ENCODE data around the gene ACOT7. TPM values are rescaled to one million over a fixed set of nuclear protein-coding genes. Genes with fewer than 3 reads are reported as not detected.

Gene ACOT7
- total RNA-seq, 1 experiment from 2014 or later = 94.4 TPM

DNA sequence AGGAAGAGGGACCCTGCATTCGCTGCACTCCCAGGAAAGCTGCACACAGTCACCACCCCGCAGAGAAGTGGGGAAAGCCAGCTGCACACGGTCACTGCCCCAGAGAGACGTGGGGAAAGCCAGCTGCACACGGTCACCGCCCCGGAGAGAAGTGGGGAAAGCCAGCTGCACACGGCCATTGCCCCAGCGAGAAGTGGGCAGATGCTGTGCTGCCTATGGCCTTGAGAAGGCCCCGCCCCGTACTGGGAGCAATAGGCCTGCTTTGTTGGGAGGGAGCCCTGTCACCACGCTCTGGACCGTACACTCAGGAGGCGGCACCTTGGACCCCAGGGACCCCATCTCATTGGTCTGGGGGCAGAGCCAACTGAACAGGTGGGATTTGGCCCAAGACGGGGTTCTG lies 128.4 kb downstream of the ACOT7 start:
- no peak for DNase-seq (ENCODE audit: low spot score)
- in situ Hi-C loops (cut with HindIII; ENCODE audit: low sequenced_read_pairs) = no loop called here

DNA sequence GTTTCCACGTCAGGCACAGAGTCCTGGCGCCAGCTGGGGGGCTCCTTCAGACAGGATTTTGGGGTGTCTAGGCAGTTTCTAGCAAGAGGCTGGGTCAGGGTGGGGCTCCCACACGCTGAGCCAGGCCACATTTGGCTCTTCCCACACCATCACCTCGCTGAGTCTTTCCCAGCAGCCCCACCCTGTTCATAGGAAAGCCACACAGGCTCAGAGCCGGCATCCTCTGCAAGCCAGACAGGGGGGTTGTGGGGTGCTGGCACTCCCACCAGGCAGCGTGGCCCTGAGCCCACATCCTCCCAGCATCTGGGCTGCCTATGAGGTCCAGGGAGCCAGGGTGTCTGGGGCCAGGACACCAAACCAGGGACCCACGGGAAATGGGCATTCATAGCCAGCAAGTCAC lies 129.9 kb downstream of the ACOT7 start:
- no peak for DNase-seq (ENCODE audit: low spot score)
- in situ Hi-C loops (cut with HindIII; ENCODE audit: low sequenced_read_pairs) = no loop called here

DNA sequence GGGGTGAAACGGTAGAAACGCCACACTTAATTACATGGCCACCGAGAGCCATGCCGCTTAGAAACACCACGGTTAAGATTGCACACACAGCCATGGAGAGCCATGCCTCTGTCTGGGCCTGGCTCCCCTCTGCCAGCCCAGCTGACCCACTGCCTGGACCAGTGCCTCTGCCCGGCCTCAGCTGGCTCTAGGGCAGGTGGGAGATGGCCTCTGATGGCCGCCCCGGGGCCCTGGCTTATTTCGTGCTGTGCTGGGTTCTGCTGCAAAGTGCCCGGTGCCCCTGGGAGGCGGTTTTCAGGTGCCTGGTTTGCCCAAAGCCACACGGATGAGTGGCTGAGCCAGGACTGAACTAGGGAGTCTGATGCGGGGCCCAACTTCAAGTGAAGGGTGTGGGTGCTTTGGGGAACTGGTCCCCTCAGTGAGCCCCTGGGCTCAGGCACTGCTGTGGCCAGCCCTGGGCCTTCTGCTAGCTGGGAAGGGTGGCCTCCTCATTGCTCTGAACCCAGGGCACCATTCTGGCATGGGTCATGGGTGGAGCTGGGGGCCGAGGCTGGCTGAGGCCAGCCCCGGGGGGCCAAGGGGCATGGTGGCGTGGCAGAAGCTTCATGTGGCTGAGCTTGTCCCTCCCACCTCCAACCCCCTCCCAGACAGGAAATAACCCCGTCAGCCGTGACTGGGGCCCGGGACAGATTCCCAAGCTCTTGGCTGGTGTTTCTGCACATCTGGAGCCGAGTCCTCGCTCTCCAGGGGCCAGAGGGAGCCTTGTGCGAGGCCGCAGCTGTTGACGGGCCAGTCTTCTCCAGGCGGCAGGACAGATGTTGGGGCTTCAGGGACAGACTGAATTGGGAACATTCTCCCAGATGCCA lies 130.8 kb downstream of the ACOT7 start:
- in situ Hi-C loops (cut with HindIII; ENCODE audit: low sequenced_read_pairs) = no loop called here
- DNase-seq (ENCODE audit: low spot score) = no peak

DNA sequence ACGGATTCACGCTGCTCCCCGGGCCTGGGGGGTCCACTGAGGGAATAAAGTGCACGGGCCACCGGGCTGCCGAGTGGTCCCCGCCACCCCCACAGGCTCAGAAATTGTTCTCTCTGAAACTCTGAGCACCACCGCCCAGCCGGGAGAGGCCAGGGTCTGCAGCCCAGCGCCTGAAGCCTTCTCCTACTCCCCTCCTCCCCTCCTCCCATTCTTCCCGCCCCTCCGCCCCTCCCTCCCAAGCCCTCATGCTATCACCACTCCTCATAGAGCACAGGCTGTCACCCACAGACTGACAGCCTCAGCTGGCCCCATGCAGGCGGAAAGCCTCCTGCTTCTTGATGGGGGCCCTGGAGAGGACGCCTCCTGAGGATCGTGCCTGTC lies 132.0 kb downstream of the ACOT7 start:
- DNase-seq (ENCODE audit: low spot score) = no peak
- in situ Hi-C loops (cut with HindIII; ENCODE audit: low sequenced_read_pairs) = no loop called here

DNA sequence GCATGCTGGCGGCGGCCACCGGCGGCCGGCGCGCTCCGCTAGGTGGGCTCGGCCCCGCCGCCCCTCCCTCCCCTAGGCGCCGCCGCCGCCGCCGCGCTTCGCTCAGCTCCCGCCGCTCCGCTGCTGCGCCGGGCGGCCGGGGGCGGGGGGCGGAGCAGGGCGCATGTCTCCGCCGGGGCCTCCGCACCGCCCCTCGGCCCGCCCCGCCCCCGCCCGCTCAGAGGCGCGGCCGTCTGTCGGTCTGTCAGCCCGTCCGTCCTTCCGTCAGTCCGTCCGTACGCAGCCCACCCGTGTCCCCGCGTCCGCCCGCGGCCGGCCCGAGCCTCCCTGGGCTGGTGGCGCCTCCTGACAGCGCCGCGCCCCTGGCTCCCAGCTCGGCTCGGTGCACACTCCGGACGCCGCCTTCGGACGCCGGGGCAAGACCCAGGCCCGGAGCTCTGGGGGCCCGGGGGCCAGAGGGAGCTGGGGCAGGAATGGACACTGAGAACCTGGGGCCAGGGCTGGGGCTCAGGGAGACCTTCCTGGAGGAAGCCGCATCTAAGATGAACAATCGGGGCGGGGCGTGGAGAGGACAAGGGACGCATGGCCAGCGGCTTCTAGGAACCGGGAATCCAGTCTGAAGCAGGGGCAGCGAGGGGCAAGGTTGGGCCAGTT lies 132.5 kb downstream of the ACOT7 start, which contains the start of gene GPR153:
GPR153 (minus strand) TSS at position 138 of the 654 bp plus-strand sequence. CDS start 6,193 bp downstream, outside the sequence.
- DNase-seq (ENCODE audit: low spot score) = no peak
- in situ Hi-C loops (cut with HindIII; ENCODE audit: low sequenced_read_pairs) = no loop called here

DNA sequence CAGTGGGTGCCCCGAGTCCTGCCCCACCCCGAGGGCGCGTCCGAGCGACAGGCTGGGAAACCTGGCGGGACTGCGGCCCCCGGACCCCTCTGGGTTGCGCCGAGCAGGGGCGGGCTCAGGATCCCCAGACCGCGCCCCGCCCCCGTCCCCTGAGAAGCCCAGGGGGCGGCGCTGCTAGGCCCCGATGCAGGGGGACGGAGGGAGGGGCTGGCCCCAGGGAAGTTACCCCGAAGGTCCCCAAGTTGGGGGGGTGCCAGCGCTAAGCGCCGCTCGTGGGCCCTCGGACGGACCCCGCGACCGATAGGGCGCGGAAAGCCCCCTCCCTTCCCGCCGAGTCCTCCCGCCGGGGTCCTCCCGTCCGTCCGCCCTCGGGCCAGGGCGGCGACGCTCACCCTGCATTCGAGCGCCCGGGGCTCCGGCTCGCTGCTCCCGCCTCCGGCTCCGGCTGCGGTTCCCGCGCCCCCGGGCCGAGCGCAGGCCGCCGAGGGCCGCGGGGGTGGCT lies 133.1 kb downstream of the ACOT7 start:
- in situ Hi-C loops (cut with HindIII; ENCODE audit: low sequenced_read_pairs) = no loop called here
- no peak for DNase-seq (ENCODE audit: low spot score)

DNA sequence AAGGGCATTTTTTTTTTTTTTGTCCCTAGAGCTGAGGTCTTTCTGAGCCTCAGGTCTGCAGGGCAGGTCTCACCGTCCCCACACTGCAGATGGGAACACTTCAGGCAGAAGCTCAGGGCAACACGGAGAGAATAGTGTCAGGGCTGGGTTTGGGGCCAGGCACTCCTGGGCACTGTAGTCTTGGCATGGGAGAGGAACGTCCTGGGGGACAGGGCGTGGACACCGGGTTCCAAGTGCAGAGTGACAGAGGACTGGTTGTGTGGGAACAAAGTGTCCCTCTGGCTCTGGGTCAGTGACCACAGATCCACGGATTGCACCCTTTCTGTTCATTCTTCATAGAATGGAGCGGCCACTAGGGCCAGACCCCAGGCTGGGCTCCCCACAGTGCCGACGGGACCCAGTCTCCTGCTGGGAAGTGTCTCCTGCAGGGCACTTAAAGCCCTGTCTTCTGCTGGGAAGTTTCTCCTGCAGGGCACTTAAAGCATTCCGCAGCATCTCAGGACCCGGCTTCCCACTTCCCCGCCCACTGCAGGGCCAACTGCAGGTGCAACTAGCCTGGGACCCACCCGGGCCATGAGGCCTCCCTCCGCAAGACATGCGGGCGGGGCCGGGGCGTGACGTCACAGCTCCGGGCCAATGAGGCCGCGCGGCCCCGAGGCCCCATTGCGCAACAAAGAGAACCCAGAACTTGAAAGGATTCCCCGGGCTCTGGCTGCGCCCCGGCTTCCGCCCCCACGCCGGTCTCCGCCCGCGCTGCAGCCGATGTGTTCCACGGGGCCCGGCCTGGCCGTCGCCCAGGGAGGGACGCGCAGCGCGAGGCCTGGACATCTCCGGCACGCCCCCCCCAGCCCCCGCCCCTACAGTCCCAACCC lies 133.8 kb downstream of the ACOT7 start:
- in situ Hi-C loops (cut with HindIII; ENCODE audit: low sequenced_read_pairs) = no loop called here

DNA sequence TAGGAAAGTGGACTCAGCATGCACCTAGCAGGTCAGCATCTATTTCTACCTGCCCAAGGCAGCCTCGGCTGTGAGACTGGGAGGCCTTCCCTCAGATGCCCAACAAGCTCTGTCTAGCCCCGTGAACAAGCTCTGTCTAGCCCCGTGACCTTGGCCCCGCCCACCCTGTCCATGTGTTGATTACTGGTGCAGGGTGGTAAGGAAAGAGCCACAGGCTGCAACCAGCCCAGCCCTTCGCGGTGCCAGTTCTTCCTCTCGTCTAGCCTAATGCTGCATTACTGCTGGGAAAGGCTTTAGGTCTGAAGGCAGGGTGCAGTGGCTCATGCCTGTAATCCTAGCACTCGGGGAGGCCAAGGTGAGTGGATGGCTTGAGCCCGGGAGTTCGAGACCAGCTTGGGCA lies 134.9 kb downstream of the ACOT7 start:
- in situ Hi-C loops (cut with HindIII; ENCODE audit: low sequenced_read_pairs) = no loop called here
- DNase-seq (ENCODE audit: low spot score) = no peak

More for the DNA sequence above, 133.8 kb downstream of the ACOT7 start:
- DNase-seq (ENCODE audit: low spot score) = peak; percentile 36

DNA sequence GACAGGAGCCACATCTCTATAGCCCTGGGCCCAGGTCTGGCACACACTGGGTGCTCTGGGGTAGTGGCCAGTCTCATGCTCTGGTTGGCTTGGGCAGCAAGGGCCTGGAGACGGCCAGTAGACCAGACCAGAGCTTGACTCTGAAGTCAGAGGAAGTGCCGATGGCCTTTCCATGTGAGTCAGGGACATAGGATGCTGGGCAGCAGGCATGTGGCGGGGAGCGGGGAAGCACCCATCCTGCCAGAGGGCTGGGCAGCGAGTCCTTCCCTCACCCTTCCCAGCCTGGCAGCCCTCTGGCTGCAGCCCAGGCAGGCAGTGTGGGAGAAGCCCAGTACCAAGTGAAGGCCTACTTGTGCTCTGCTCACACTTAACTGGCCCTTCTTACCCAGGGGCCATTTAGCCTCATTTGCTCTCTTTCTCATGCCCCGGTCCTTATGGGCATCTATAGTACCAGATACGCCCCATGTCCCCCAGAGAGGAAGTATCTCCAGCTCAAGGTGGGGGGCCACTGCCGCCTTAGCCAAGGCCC lies 136.0 kb downstream of the ACOT7 start:
- no peak for DNase-seq (ENCODE audit: low spot score)

DNA sequence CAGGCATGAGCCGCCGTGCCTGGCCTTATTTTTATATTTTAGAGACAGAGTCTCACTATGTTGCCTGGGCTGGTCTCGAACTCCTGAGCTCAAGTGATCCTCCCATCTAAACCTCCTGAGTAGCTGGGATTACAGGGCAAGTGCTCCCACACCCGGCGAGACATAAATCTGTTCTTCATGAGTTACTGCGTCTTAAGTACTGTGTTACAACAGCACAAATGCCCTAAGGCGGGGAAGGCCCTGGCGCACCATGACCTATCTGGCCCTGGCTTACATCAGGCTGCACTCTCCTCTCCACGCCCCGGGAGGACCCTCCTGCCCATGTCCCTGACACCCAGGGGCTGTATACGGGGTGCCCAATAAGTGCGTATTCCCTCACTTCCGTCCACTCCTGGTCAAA lies 136.9 kb downstream of the ACOT7 start:
- no peak for DNase-seq (ENCODE audit: low spot score)
- in situ Hi-C loops (cut with HindIII; ENCODE audit: low sequenced_read_pairs) = no loop called here

More for the DNA sequence above, 136.0 kb downstream of the ACOT7 start:
- in situ Hi-C loops (cut with HindIII; ENCODE audit: low sequenced_read_pairs) = no loop called here

DNA sequence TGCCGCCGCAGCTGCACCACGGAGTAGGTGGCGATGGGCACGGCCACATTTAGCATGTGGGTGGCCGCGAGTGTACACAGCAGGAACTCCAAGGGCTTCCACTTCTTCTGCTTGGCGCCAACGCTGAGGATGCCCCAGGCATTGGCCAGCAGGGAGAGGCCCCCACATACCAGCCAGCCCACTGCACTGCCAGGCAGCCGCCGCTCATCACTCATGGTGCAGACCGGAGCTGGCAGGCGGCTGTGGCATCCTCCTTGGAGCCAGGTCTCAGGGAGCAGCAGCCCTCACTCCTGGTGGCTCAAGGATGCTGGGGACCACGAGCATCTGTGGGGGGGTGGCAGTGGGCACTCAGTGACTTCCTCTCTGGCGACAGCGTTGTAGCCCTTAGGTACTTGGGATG lies 138.9 kb downstream of the ACOT7 start:
- DNase-seq (ENCODE audit: low spot score) = no peak
- in situ Hi-C loops (cut with HindIII; ENCODE audit: low sequenced_read_pairs) = no loop called here

DNA sequence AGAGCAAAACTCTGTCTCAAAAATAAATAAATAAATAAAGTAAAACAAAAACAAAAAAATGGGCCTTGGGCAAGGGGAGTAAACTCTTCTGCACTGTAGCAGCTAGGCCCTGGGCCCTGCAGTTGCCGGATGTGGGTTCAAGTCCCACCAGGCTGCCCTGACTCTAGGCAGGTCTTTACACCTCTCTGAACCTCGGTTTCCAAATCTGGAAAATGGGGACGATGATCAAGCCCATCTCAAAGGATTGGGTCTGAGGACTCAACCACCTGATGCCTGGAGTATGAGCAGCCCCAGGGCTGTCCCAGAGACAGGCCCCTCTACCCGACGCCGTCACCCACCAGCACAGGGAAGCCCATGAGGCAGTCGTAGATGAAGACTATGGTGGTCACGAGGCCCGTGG lies 140.2 kb downstream of the ACOT7 start:
- no peak for DNase-seq (ENCODE audit: low spot score)

DNA sequence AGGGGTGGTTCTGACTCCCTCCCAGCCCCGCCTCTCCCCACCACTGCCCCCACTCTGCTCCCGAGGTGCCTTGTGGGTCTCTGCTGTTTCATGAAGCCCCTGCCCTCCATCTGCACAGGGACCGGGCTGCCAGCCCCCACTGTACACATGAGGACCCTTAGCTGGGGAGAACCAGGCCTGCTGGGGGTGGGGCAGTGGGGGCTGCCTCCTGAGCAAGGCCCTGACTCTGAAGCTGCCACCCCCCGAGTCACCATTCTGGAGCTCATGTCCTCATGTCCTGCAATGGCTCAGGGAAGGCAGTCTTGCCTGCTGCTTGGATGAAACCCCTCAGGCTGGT lies 141.2 kb downstream of the ACOT7 start:
- in situ Hi-C loops (cut with HindIII; ENCODE audit: low sequenced_read_pairs) = no loop called here
- DNase-seq (ENCODE audit: low spot score) = no peak

More for the DNA sequence above, 140.2 kb downstream of the ACOT7 start:
- in situ Hi-C loops (cut with HindIII; ENCODE audit: low sequenced_read_pairs) = no loop called here

DNA sequence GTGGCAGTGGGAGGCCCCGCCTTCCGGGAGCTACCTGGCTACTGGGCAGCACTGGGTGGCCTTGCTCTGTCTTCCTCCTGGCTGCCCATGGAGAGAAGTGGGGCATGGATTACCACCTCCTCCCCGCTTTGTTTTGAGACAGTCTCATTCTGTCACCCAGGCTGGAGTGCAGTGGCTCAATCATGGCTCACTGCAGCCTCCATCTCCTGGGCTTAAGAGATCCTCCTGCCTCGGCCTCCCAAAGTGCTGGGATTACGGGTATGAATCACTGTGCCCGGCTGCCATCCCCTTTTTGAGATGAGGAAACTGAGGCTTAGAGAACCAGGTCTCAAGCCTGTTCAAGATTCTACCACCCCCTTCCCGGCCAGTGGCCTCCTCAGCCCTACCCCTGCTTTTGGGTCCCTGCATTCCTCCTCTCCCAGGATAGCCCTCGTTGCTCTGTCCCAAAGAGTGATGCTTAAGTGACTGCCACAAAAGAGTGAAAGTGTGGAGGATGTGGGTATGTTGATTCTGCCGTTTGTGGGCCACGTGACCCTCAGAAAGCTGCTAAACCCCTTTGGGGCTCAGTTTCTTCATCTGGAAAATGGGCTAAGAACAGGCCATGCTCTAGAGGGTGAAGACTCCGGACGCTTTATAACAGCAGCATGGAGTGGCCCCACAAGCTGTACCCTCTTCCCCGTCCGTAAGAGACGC lies 141.7 kb downstream of the ACOT7 start:
- DNase-seq (ENCODE audit: low spot score) = no peak
- in situ Hi-C loops (cut with HindIII; ENCODE audit: low sequenced_read_pairs) = no loop called here

DNA sequence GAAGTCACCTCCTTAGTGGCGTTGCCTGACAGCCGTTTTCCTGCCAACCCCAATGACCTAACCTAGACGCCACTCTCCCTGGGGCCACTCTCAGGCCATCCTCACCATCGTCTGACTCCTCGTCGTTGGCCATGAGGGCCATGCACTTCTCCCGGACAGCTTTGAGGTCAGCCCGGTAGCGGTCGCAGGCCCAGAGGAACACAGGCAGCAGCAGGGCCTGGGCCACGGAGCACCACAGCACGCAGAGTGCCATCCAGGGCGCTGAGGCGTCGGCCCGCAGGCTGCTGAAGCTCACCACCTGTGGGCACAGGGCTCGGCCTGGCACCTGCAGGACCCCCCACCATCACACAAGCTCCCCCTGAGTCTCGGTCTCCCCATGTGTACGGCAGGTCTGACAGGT lies 142.3 kb downstream of the ACOT7 start:
- no peak for DNase-seq (ENCODE audit: low spot score)
- in situ Hi-C loops (cut with HindIII; ENCODE audit: low sequenced_read_pairs) = no loop called here

DNA sequence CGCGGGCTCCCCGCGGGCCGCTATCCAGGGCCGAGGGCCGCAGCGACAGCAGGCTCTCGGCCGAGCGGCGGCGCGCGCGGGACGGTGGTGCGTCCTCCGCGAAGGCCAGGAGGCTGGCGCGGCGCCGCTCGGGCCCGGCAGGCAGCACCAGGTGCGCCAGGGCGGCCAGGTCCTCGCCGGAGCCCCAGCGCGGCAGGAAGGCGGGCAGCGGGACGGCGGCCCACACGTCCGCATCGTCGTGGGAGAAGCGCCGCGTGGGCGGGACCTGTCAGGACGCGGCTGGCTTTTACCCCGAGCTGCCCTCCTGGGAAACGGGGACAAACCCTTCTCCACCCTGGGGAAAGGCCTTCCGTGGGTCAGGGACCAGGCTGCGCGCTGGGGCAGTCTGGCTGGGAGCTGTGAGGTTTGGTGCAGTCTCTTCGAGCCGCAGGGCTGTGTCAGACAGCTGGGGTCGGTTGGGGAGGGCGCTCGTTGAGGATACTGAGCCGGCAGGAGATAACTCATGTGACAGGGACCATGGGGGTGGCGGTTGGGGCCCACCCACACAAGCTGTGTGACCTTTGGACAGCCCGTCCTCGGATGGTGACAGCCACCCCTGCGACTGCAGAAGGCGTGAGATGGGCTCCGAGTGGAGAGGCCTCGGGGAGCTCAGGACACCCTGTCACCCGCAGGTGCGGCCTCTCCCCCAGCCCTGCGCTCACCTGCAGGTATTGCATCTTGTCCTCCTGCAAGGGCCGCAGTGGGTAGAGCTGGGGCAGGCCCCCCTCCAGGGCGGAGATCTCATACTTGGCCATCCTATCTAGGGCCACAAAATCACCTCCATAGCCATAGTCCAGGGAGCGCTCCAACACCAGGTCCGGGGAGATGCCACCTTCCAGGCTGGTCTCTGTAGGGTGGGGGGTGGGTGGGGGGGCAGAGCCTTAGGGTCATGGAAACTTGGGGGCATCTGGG lies 143.6 kb downstream of the ACOT7 start:
- DNase-seq (ENCODE audit: low spot score) = no peak
- in situ Hi-C loops (cut with HindIII; ENCODE audit: low sequenced_read_pairs) = no loop called here

DNA sequence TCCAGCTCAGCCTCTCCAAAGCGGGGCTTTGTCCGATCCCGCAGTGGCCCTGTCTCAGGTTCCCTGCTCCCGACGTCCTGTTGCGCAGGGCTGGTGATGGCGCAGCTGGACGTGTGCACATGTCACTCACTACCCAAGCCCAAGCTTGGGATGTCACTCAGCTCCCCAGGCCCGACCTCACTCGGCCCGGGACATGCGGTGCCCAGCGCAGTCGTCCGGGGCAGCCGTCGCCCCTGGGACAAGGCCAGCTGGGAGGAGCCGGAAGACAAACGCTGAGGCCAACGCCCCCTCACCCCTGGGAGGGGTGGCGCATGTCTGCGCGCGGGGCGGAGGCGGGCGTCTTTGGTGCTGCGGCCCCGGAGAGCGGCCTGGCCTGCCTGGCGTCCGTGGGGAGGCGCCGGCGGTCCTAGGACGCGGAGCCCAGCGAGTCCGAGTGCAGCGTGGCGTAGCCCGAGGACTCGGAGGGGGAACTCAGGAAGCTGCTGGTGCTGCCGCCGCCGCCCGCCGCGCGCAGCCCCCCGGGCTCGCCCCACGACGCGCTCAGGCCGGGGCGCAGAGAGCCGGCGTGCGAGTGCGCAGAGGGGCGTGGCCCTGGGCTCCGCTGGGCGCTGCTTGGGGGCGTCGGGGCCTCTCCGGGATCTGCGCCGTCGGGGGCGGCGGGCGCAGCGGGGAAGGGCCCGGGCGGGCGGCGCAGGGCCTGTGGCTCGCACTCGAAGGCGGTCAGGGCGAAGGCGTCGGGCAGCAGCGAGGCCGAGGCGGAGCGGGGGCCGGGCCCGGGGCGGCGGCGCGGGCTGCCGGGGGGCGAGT lies 144.4 kb downstream of the ACOT7 start:
- DNase-seq (ENCODE audit: low spot score) = no peak
- in situ Hi-C loops (cut with HindIII; ENCODE audit: low sequenced_read_pairs) = no loop called here
